NCI-H128 (cell line): ENCODE measurements around the gene EFNB2.

Source experiments
- DNase-seq: peaks from one replicate; lab custom pipeline; 2025; ENCODE audit not compliant: unreplicated experiment; lab: John Stamatoyannopoulos, UW

EFNB2 gene

GRCh38 chr13:106550570-106551135 is 15.2 kb upstream of the EFNB2 start:
- DNase-seq = no peak

- no peak for DNase-seq
These were observed 12.7 kb upstream of the EFNB2 start for GRCh38 chr13:106548064-106548696.

- DNase-seq = no peak
These were observed 6.4 kb upstream of the EFNB2 start for GRCh38 chr13:106541826-106542225.

- no peak for DNase-seq
These were observed 5.2 kb upstream of the EFNB2 start for GRCh38 chr13:106540613-106541012.

GRCh38 chr13:106537521-106537920 is 2.1 kb upstream of the EFNB2 start:
- no peak for DNase-seq

- peak; percentile 83 for DNase-seq
These were observed 977 bp upstream of the EFNB2 start for GRCh38 chr13:106536244-106537034.

GRCh38 chr13:106534639-106535551 is 567 bp downstream of the EFNB2 start:
- DNase-seq = no peak

GRCh38 chr13:106533943-106534638 is 1.4 kb downstream of the EFNB2 start:
- no peak for DNase-seq

- peak; percentile 24 for DNase-seq
These were observed 2.1 kb downstream of the EFNB2 start for GRCh38 chr13:106533101-106533942.

- no peak for DNase-seq
These were observed 3.1 kb downstream of the EFNB2 start for GRCh38 chr13:106532111-106532929.

- DNase-seq = no peak
These were observed 4.4 kb downstream of the EFNB2 start for GRCh38 chr13:106530980-106531481.

GRCh38 chr13:106530171-106530851 is 5.2 kb downstream of the EFNB2 start:
- no peak for DNase-seq

- DNase-seq = no peak
These were observed 5.9 kb downstream of the EFNB2 start for GRCh38 chr13:106529415-106530170.

- DNase-seq = no peak
These were observed 6.6 kb downstream of the EFNB2 start for GRCh38 chr13:106528718-106529414.

GRCh38 chr13:106527826-106528225 is 7.6 kb downstream of the EFNB2 start:
- DNase-seq = no peak

- DNase-seq = no peak
These were observed 8.0 kb downstream of the EFNB2 start for GRCh38 chr13:106527445-106527801.
